Germinal center (tissue), 1 donor: Measurements from ENCODE around the gene PEX3.
"Not testable (repeated sequence)": the region's sequence is repeated elsewhere in the genome, so short reads cannot be mapped to it uniquely, and the experiment has no call there.

Experiments used
- DNase-seq: peaks from one replicate; pipeline ENCODE4 v3.0.0; 2012; ENCODE audit warnings: mixed read lengths, low spot score

The PEX3 gene

DNA sequence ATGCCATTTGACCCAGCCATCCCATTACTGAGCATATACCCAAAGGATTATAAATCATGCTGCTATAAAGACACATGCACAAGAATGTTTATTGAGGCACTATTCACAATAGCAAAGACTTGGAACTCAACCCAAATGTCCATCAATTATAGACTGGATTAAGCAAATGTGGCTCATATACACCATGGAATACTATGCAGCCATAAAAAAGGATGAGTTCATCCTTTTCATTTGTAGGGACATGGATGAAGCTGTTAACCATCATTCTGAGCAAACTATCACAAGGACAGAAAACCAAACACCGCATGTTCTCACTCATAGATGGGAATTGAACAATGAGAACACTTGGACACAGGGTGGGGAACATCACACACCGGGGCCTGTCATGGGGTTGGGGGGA, 2.7 kb upstream of the PEX3 start:
- not testable (repeated sequence) for DNase-seq

GRCh38 chr6:143449082-143449713, 1.4 kb upstream of the PEX3 start:
- no peak for DNase-seq

DNA sequence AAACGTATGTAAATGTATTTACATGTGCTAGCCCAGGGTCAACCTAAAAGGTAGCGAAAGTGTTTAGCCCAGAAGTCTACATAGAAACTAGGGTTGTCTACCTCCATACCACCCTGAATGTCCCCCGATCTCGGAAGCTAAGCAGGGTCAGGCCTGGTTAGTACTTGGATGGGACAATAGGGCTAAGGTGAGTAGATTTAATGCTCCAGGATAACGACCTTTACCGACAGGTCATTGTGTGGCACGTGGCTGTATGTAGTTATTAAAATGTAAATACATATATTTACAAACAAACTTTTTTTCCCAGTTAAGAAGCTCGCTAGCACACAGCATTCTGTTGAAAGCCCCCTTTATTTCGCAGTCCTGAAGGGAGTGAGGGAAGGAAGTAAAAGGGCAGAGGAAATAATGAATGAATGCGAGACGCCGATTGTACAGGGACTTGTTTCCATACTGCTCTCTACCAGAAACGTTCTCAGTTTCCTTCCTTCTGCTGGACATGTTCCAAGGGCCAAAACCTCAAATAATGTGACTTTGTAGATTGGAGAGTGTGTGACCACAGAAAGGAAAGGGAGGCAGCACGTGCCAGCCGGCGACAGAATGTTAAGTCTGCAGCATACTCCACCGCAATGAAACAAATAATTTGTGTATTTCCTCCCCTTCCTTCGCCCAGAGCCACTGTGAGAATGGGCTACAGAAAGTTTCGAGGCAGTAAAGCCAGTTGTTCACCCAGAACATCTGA, 722 bp upstream of the PEX3 start:
- peak; percentile 30 for DNase-seq

GRCh38 chr6:143451531-143451930, 926 bp downstream of the PEX3 start:
- DNase-seq = no peak

DNA sequence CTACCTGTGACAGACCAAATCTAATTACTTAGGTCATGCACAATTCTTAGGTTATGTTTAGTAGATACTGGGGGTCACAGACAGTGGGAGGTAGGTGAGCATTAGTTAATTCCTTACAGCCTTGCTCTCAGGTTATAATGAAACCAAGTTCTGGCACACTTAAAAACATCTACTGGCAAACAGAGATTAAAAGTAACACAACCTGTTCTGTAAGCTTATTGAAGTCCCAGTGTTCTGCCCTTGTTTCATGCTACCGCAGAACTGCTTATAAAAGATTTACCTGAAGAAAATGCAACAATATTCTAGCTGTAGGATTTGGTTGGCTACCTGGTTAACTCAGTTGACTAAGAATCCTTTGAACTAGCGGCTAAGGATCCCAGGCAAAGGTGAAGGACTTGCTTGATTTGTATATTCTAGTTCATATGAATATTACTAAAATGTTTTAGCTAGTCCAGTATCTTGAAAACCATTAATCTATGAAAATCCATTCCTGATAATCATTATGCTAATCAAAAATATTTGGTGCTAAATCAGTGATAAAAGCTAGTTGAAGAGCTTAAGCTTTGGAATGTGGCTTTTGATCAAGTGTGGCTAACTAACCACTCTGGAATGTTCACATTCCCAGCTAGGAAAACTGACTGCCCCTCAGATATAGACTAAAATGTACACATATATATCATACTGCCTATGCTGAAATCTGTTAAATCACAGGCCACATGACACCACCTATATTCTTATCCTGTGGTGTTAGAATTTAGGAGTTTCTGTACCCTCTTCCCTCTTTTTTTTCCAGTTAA, 7.2 kb downstream of the PEX3 start:
- DNase-seq = no peak

DNA sequence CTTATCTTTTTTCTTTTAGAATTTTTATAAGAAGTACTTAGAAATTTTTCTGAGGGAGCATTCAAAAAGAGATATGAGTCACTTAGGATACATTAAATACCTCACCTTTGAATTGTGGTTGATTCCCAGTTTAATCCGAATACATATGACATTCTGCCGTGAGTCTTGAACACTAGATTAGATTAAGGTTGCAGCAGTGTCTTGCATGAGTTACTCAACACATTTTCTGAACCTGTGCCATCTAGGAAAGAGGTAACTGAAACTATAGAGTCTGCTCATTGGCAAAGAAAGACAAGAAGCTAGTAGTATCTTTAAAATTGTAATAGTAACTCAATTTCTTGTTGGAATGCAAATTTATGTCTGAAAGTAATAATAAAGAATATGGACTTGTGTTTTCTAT, 14.9 kb downstream of the PEX3 start:
- DNase-seq = no peak

GRCh38 chr6:143468026-143468425, 17.4 kb downstream of the PEX3 start:
- DNase-seq = no peak

DNA sequence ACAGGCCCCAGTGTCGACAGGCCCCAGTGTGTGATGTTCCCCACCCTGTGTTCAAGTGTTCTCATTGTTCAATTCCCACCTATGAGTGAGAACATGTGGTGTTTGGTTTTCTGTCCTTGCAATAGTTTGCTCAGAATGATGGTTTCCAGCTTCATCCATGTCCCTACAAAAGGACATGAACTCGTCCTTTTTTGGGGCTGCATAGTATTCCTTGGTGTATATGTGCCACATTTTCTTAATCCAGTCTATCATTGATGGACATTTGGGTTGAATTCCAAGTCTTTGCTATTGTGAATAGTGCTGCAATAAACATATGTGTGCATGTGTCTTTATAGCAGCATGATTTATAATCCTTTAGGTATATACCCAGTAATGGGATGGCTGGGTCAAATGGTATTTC, 18.2 kb downstream of the PEX3 start:
- not testable (repeated sequence) for DNase-seq

GRCh38 chr6:143471822-143472221, 21.2 kb downstream of the PEX3 start:
- no peak for DNase-seq

GRCh38 chr6:143476545-143476944, 25.9 kb downstream of the PEX3 start:
- DNase-seq = no peak

- peak; percentile 4 for DNase-seq
Measured at GRCh38 chr6:143478479-143479062, 28.0 kb downstream of the PEX3 start.

GRCh38 chr6:143482593-143482992, 32.0 kb downstream of the PEX3 start:
- DNase-seq = no peak

GRCh38 chr6:143485967-143486366, 35.4 kb downstream of the PEX3 start:
- DNase-seq = no peak

GRCh38 chr6:143486752-143487151, 36.1 kb downstream of the PEX3 start:
- DNase-seq = no peak

DNA sequence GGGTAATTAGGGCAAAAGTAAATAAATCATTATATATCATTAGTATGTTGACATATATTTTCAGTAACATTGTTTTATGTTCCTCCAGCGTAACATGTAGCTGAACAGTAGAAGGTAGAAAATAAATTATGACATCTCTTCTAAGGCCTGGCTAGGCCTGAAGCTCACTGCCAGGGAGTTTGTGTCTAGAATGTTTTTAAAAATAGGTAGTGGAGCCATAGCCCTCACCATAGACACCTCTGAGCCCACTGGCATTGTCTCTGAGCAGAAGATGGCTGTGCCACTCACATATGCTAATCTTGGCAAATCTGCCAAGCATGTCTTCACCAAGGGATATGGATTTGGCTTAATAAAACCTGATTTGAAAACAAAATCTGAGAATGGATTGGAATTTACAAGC, 39.6 kb downstream of the PEX3 start:
- DNase-seq = no peak

- DNase-seq = no peak
Measured at GRCh38 chr6:143490775-143491174, 40.2 kb downstream of the PEX3 start.

- DNase-seq = no peak
Measured at GRCh38 chr6:143496974-143497373, 46.4 kb downstream of the PEX3 start.

DNA sequence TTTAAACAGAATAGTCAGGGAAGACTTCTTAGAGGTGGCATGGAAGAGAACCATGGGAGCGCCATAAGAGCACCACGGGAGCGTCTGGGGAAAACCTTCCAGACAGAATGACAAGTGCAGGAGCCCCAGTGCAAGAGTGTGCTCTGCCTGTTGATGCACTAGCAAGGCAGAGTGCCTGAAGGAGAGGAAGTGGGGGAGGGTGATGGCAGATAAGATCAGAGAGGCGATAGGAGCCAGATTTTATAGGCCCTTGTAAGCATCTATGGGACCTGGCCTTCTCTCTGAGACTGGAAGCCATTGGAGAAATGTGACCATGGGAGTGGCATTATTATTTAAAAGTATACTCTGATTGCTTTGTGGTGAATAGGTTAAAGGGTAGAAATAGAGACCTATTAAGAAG, 47.8 kb downstream of the PEX3 start:
- DNase-seq = no peak

DNA sequence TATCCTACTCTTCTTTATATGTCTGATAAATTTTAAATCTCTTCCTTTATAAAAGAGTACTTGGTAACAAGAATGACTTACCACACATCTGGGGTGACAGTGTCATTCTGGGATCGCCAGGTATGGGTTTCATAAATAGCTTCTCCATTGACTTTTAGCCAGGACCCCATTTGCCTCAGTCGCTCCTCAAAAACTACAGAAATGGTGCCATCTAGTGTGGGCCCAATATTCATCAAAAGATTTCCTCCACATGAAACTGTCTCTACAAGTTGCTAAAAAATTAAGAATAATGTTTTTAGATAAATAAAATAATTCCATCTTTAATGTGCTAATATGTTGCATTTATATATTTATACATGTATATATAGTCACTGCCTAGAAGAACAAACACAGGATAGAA, 51.2 kb downstream of the PEX3 start:
- no peak for DNase-seq

DNA sequence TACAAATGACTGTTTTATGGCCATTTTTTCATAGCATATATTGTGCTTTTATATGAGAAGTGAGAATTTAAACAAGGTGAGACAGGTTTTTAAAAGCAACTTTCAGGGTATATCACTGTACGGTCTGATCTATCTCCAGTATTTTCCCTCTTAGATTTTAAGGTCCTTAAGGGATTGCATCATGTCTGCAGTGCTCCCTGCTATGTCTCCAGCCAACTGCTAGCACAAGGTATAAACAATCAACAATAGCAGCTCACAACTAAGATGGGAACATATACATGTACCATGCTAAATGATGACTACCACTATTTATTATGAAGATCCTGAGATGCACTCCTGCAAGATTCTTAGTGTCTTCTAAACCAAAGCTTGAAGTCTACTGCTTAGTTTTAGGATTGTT, 53.8 kb downstream of the PEX3 start:
- DNase-seq = no peak

DNA sequence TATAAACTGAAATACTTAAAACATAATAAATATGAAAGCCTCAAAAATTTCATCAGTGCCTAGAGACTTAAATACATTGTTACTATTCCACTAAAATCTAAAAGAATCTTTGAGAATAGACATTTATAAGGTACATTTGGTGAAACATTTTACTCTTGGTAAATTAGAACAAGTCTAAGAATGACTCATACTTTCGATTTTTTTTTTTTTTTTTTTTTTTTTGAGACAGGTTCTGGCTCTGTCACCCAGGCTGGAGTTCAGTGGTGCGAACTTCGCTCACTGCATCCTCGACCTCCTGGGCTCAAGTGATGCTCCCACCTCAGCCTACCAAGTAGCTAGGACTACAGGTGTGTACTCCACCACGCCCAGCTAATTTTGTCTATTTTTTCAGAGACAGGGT, 54.5 kb downstream of the PEX3 start:
- no peak for DNase-seq

DNA sequence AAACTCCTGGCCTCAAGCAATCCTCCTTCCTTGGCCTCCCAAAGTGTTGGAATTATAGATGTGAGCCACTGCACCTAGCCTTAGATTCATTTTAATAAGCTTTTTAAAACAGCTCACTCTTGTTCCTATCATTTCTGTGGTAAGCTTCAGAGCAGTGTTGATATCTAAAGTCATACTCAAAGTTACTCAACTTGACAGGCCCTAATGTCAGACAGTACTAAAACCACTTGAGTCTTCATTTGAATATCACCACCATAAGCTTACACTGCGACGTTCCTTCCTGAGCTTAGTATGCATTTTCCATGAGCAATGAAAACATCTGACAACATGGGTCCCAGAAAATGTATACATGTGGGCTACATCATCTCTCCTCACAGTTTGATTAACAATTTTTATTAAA, 54.9 kb downstream of the PEX3 start:
- no peak for DNase-seq

DNA sequence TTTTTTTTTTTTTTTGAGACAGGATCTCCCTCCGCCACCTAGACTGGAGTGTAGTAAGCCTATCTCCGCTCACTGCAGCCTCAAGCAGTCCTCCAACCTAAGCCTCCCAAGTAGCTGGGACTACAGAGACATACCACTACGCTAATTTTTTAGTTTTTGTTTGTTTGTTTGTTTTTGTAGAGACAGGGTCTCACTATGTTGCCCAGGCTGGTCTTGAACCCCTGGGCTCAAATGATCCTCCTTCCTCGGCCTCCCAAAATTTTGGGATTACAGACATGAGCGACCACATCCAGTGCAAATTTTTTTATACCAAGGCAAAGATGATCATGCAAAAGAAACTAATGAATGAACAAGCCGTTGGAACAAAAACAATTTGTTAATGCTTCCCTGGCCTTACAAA, 55.6 kb downstream of the PEX3 start:
- DNase-seq = no peak
